ENCODE results near the gene ISCU. TPM values are rescaled to one million over a fixed set of nuclear protein-coding genes. Genes with fewer than 3 reads are reported as not detected.

ISCU gene
- total and polyA plus RNA-seq, 2 of the 8 experiments (the other 6 are each of a cell fraction or from before 2014, with no cell fraction given) = 72.1 to 78.1 TPM

GRCh38 chr12:108561852-108562347 is 496 bp upstream of the ISCU start:
- peak overlapping the region; percentile 68; the same call in 1 of the 2 replicates for H2AK5ac ChIP-seq (ENCODE audit: low read depth, low read length)
- peak overlapping the region; percentile 78; the same call in 1 of the 2 replicates for H3K18ac ChIP-seq (ENCODE audit: extremely low read depth, low read length)
- H3K23ac ChIP-seq (ENCODE audit: insufficient read length) = no peak overlapping the region
- H4K91ac ChIP-seq (replicated peaks; ENCODE audit: insufficient read length, low read length) = peak overlapping the region; percentile 86
- no peak overlapping the region for H2AFZ ChIP-seq (ENCODE audit: low read length)
- H3K4me1 ChIP-seq (replicated peaks in 1 of 4; ENCODE audit: control insufficient read depth in 3 of 4, insufficient read depth in 4 of 4, low read length in 3 of 4) = peaks cover 0 to 4% (median 0%) of the 10 kb centered on the region in 4 experiments; a peak in 1 of 7 replicates
- peaks cover 6 to 15% of the 10 kb centered on the region in 2 experiments for H4K20me1 ChIP-seq (replicated peaks in 1 of 2; ENCODE audit: control insufficient read depth in 1 of 2, insufficient read depth in 2 of 2, low read length in 2 of 2)
- POLR2A ChIA-PET (ENCODE audit: partially characterized antibody) = interaction anchor here (0.6 to 4.3 kb wide), 23 partner anchors 13 to 534 kb away, joined by 3 to 40 read pairs (median 4); no protein-coding TSS in a partner anchor
- peak overlapping the region; percentile 69; the same call in 1 of the 2 replicates for H4K8ac ChIP-seq (ENCODE audit: extremely low read depth, insufficient read depth, low read length)
- H3K9ac ChIP-seq (replicated peaks in 1 of 4; ENCODE audit: extremely low read depth in 1 of 4, low read depth in 3 of 4, low read length in 3 of 4) = peak overlapping the region; percentile 92 to 100 (median 100)
- H3K56ac ChIP-seq (replicated peaks; ENCODE audit: insufficient read length, low read depth, low read length) = peak overlapping the region; percentile 62
- H3K79me1 ChIP-seq (ENCODE audit: low read depth, low read length) = no peaks in the 10 kb centered on the region; the same call in 1 of the 2 replicates
- peak overlapping the region; percentile 94 to 99 for H3K4me2 ChIP-seq (ENCODE audit: insufficient read depth in 1 of 2, low read depth in 2 of 2, low read length in 2 of 2)
- H2BK120ac ChIP-seq (replicated peaks; ENCODE audit: low read depth, low read length) = no peak overlapping the region
- no peaks in the 10 kb centered on the region for H3K9me3 ChIP-seq (ENCODE audit: insufficient read depth in 2 of 2, low read depth in 1 of 2, low read length in 1 of 2)
- H4K5ac ChIP-seq (ENCODE audit: insufficient read length, low read depth, low read length) = peak overlapping the region; percentile 78
- no peak for FAIRE-seq
- peaks cover 20% of the 10 kb centered on the region for H3K23me2 ChIP-seq (ENCODE audit: low read depth, low read length)
- no peaks in the 10 kb centered on the region for H3K27me3 ChIP-seq (replicated peaks in 1 of 4; ENCODE audit: control insufficient read depth in 3 of 4, extremely low read depth in 1 of 4, insufficient read depth in 3 of 4, low read length in 3 of 4)
- CTCF ChIA-PET (ENCODE audit: partially characterized antibody) = interaction anchor here (0.9 to 24.3 kb wide), 6 partner anchors 25 to 572 kb away, joined by 3 to 523 read pairs (median 4); no protein-coding TSS in a partner anchor
- 3% methylated on average over 15 of the region's 20 CpGs; no CpG with 5 or more reads in 1 of the 2 experiments for WGBS, 2 experiments (ENCODE audit: extremely low coverage in 1 of 2, insufficient coverage in 1 of 2, insufficient read length in 1 of 2, insufficient replicate concordance in 2 of 2, low coverage in 1 of 2, low lambda C conversion rate in 2 of 2, missing lambda C conversion rate in 1 of 2)
- peak overlapping the region; percentile 91 for H2BK5ac ChIP-seq (ENCODE audit: low read depth, low read length)
- no peak overlapping the region for H3K14ac ChIP-seq (ENCODE audit: insufficient read length)
- H3K36me3 ChIP-seq (ENCODE audit: control insufficient read depth in 2 of 4, insufficient read depth in 4 of 4, low read length in 3 of 4) = peaks cover 19 to 43% (median 26%) of the 10 kb centered on the region in 4 experiments
- peaks cover 34 to 54% of the 10 kb centered on the region in 2 experiments for H3K79me2 ChIP-seq (ENCODE audit: control insufficient read depth in 1 of 2, insufficient read depth in 2 of 2, low read length in 2 of 2)
- no peak overlapping the region for H2BK20ac ChIP-seq (ENCODE audit: low read length)
- H3K4me3 ChIP-seq (ENCODE audit: extremely low read depth in 1 of 4, insufficient read depth in 2 of 4, low read depth in 3 of 4, low read length in 4 of 4) = peak overlapping the region; percentile 84 to 100 (median 94)
- no peak overlapping the region for H3K4ac ChIP-seq (replicated peaks; ENCODE audit: insufficient read length, low read depth, low read length)
- H2BK12ac ChIP-seq (ENCODE audit: low read depth, low read length) = peak overlapping the region; percentile 78
- H3K27ac ChIP-seq (ENCODE audit: low read depth, low read length) = peak overlapping the region; percentile 99
- DNase-seq (ENCODE audit: low read depth in 1 of 2, low spot score in 2 of 2) = no peak
- H2BK15ac ChIP-seq (ENCODE audit: low read length) = 0 out of 2 replicates have a peak overlapping the region, but pooled peaks have one; percentile 2
- TF ChIP-seq EZH2 (IDR thresholded peaks at IDR 0.05; ENCODE audit: low read depth, low read length, severe bottlenecking) = no peak
- no peak for TF ChIP-seq SIX5 (IDR thresholded peaks at IDR 0.05; ENCODE audit: low read depth, low read length)
- TF ChIP-seq POU5F1 (IDR thresholded peaks at IDR 0.05; ENCODE audit: low read depth, low read length) = no peak
- TF ChIP-seq POLR2AphosphoS5 (IDR thresholded peaks at IDR 0.05; ENCODE audit: low read depth, low read length) = peak; percentile 77; the same call in 1 of the 2 replicates
- TF ChIP-seq KDM5A (IDR thresholded peaks at IDR 0.05; ENCODE audit: low read length) = no peak
- no peak for TF ChIP-seq BRCA1 (IDR thresholded peaks at IDR 0.05; ENCODE audit: low read depth, low read length)
- TF ChIP-seq JUN (IDR thresholded peaks at IDR 0.05; ENCODE audit: low read depth, low read length) = no peak
- no peak for TF ChIP-seq KDM1A (IDR thresholded peaks at IDR 0.05; ENCODE audit: borderline replicate concordance, low read length)
- no peak for TF ChIP-seq BCL11A (IDR thresholded peaks at IDR 0.05; ENCODE audit: low read depth in 2 of 2, low read length in 2 of 2)
- TF ChIP-seq SRF (IDR thresholded peaks at IDR 0.05; ENCODE audit: low read depth, low read length) = no peak
- no peak for TF ChIP-seq NANOG (IDR thresholded peaks at IDR 0.05; ENCODE audit: insufficient read depth, low read depth, low read length, poor library complexity, severe bottlenecking)
- 0 out of 2 replicates have a peak, but pooled peaks have one; percentile 19 for TF ChIP-seq CHD1 (IDR thresholded peaks at IDR 0.05; ENCODE audit: low read depth, low read length)
- TF ChIP-seq GTF2F1 (IDR thresholded peaks at IDR 0.05; ENCODE audit: borderline replicate concordance, low read depth, low read length) = no peak

All from H1 (cell line).